ENCODE measurements around the gene ALG1. TPM values are rescaled to one million over a fixed set of nuclear protein-coding genes. Genes with fewer than 3 reads are reported as not detected.
"Not testable (repeated sequence)": the region's sequence is repeated elsewhere in the genome, so short reads cannot be mapped to it uniquely, and the experiment has no call there.

ALG1 gene
- total RNA-seq, 1 experiment from 2014 or later, result 23.4 TPM

GRCh38 chr16:5085716-5086115, 14.1 kb downstream of the ALG1 start:
- H3K36me3 ChIP-seq (ENCODE audit: insufficient read depth, low read length); H3K79me2 ChIP-seq (ENCODE audit: low read length); H3K9ac ChIP-seq (ENCODE audit: low read length); H3K27me3 ChIP-seq (ENCODE audit: low read length); H2AFZ ChIP-seq (ENCODE audit: low read length); DNase-seq; H3K4me2 ChIP-seq (ENCODE audit: low read depth, low read length, poor library complexity, severe bottlenecking); H3K9me3 ChIP-seq (ENCODE audit: low read length); H3K27ac ChIP-seq (ENCODE audit: low read length); H3K4me3 ChIP-seq (ENCODE audit: low read length); H3K9me2 ChIP-seq (replicated peaks; ENCODE audit: insufficient read depth, low read length); H4K20me1 ChIP-seq (ENCODE audit: insufficient read depth, low read depth, low read length); H3K4me1 ChIP-seq (ENCODE audit: low read length): not testable (repeated sequence)

- not testable (repeated sequence) for H3K27ac ChIP-seq (ENCODE audit: low read length); H3K36me3 ChIP-seq (ENCODE audit: insufficient read depth, low read length); H3K4me3 ChIP-seq (ENCODE audit: low read length); DNase-seq; H2AFZ ChIP-seq (ENCODE audit: low read length); H4K20me1 ChIP-seq (ENCODE audit: insufficient read depth, low read depth, low read length); H3K9ac ChIP-seq (ENCODE audit: low read length); H3K27me3 ChIP-seq (ENCODE audit: low read length); H3K4me2 ChIP-seq (ENCODE audit: low read depth, low read length, poor library complexity, severe bottlenecking); H3K79me2 ChIP-seq (ENCODE audit: low read length); H3K9me2 ChIP-seq (replicated peaks; ENCODE audit: insufficient read depth, low read length); H3K4me1 ChIP-seq (ENCODE audit: low read length); H3K9me3 ChIP-seq (ENCODE audit: low read length)
Measured at GRCh38 chr16:5088086-5088790, 16.6 kb downstream of the ALG1 start.

DNA sequence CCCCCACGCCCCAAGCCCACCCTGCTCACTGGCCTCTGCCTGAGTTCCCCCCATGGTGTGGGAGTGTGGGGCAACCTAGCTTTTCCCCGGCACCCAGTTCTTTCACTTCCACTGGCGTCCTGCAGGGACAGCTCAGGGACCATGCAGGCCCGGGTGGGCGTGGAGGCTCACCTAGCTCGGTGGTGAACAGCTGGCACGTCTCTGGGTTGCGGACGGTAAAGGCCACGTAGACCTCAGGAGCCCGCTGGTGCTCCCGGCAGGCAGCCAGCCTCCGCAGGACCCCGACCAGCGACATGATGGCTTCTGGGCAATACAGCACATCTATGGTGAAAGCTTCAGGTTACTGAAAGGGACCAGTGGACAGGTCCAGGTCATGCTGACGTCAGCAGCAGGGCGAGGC, 17.3 kb downstream of the ALG1 start:
- H3K4me1 ChIP-seq (ENCODE audit: low read length); H3K27ac ChIP-seq (ENCODE audit: low read length); H3K9me2 ChIP-seq (replicated peaks; ENCODE audit: insufficient read depth, low read length); H3K36me3 ChIP-seq (ENCODE audit: insufficient read depth, low read length); H3K9ac ChIP-seq (ENCODE audit: low read length); H2AFZ ChIP-seq (ENCODE audit: low read length); H3K4me3 ChIP-seq (ENCODE audit: low read length); DNase-seq; H3K27me3 ChIP-seq (ENCODE audit: low read length); H3K9me3 ChIP-seq (ENCODE audit: low read length); H3K4me2 ChIP-seq (ENCODE audit: low read depth, low read length, poor library complexity, severe bottlenecking); H4K20me1 ChIP-seq (ENCODE audit: insufficient read depth, low read depth, low read length); H3K79me2 ChIP-seq (ENCODE audit: low read length): not testable (repeated sequence)

GRCh38 chr16:5089911-5090555, 18.4 kb downstream of the ALG1 start:
- H3K9me2 ChIP-seq (replicated peaks; ENCODE audit: insufficient read depth, low read length); H2AFZ ChIP-seq (ENCODE audit: low read length); H3K27me3 ChIP-seq (ENCODE audit: low read length); H3K9me3 ChIP-seq (ENCODE audit: low read length); H3K4me2 ChIP-seq (ENCODE audit: low read depth, low read length, poor library complexity, severe bottlenecking); H3K9ac ChIP-seq (ENCODE audit: low read length); H3K4me3 ChIP-seq (ENCODE audit: low read length); H3K4me1 ChIP-seq (ENCODE audit: low read length); H3K36me3 ChIP-seq (ENCODE audit: insufficient read depth, low read length); H3K79me2 ChIP-seq (ENCODE audit: low read length); H4K20me1 ChIP-seq (ENCODE audit: insufficient read depth, low read depth, low read length); DNase-seq; H3K27ac ChIP-seq (ENCODE audit: low read length): not testable (repeated sequence)

DNA sequence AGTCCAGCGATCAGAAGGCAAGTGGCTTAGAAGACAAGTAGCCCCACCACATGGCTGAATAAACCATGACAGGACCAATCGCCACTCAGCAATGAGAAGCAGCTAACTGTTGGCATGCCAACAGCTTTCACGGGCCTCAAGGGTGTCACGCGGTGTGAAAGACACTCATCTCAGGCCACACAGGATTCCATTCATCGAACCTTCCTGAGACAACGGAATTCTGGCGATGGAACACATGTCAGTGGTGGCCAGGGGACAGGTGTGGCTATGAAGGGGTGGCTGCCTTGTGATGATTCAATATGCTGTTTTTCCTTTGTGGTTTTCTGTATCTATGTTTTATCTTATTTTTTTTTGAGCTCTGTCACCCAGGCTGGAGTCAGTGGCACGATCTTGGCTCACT, 18.9 kb downstream of the ALG1 start:
- not testable (repeated sequence) for H3K36me3 ChIP-seq (ENCODE audit: insufficient read depth, low read length); H3K9me3 ChIP-seq (ENCODE audit: low read length); H2AFZ ChIP-seq (ENCODE audit: low read length); H3K4me2 ChIP-seq (ENCODE audit: low read depth, low read length, poor library complexity, severe bottlenecking); H3K27ac ChIP-seq (ENCODE audit: low read length); H4K20me1 ChIP-seq (ENCODE audit: insufficient read depth, low read depth, low read length); H3K4me3 ChIP-seq (ENCODE audit: low read length); H3K9ac ChIP-seq (ENCODE audit: low read length); H3K9me2 ChIP-seq (replicated peaks; ENCODE audit: insufficient read depth, low read length); DNase-seq; H3K27me3 ChIP-seq (ENCODE audit: low read length); H3K4me1 ChIP-seq (ENCODE audit: low read length); H3K79me2 ChIP-seq (ENCODE audit: low read length)

DNA sequence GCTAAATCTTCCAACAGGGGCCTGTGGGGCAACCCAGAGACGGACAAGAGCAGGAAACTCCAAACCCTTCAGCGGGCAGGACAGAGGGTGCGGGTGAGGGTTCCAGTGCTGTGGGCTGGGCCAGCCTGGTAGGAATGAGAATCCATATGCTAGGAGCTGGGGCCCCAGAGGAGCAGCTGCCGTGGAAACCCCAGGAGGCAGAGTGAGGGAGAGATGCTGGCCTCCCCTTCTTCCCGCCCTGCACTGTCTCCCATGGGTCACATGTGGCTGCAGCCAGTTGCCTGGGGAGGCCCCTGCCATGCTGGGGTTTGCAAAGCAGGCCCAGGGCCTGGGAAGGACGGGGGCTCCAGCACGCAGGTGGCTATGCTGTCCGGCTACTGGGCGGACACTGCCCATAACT, 21.4 kb downstream of the ALG1 start:
- H4K20me1 ChIP-seq (ENCODE audit: insufficient read depth, low read depth, low read length), result not testable (repeated sequence)

DNA sequence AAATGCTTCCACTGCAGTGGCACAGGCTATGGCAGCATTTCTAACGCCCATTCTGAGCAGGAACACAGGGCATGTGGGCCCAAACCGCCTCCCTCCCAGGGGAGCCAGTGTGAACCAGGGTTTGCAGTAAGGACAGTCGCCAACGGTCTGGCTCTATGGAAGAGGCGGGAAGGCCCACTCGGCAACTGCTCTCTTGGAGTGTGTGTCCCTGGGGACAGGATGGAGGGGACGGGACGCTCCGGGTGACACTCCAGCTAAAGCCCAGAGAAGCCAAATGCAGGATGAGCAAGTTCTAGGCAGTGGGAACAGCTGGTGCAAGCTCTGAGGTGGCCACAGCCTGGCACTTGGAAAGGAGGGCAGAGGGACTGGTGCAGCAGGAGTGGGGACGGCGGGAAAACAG, 22.1 kb downstream of the ALG1 start:
- H2AFZ ChIP-seq (ENCODE audit: low read length); H3K9me2 ChIP-seq (replicated peaks; ENCODE audit: insufficient read depth, low read length); H3K27ac ChIP-seq (ENCODE audit: low read length); H3K36me3 ChIP-seq (ENCODE audit: insufficient read depth, low read length); H3K4me3 ChIP-seq (ENCODE audit: low read length); H4K20me1 ChIP-seq (ENCODE audit: insufficient read depth, low read depth, low read length); H3K4me2 ChIP-seq (ENCODE audit: low read depth, low read length, poor library complexity, severe bottlenecking); H3K9ac ChIP-seq (ENCODE audit: low read length); DNase-seq; H3K9me3 ChIP-seq (ENCODE audit: low read length); H3K27me3 ChIP-seq (ENCODE audit: low read length): not testable (repeated sequence)
- Histone ChIP-seq H3K4me1 (ENCODE audit: low read length) (peaks cover 11% of the 10 kb centered on the region), H3K79me2 (ENCODE audit: low read length) (peaks cover 13% of the 10 kb centered on the region)

More for the DNA sequence above, 21.4 kb downstream of the ALG1 start:
- H3K79me2 ChIP-seq (ENCODE audit: low read length), result peaks cover 13% of the 10 kb centered on the region
- not testable (repeated sequence) for DNase-seq; H3K9me2 ChIP-seq (replicated peaks; ENCODE audit: insufficient read depth, low read length); H3K4me1 ChIP-seq (ENCODE audit: low read length); H3K9me3 ChIP-seq (ENCODE audit: low read length); H3K27me3 ChIP-seq (ENCODE audit: low read length); H3K4me3 ChIP-seq (ENCODE audit: low read length); H2AFZ ChIP-seq (ENCODE audit: low read length); H3K4me2 ChIP-seq (ENCODE audit: low read depth, low read length, poor library complexity, severe bottlenecking); H3K27ac ChIP-seq (ENCODE audit: low read length); H3K9ac ChIP-seq (ENCODE audit: low read length); H3K36me3 ChIP-seq (ENCODE audit: insufficient read depth, low read length)

GRCh38 chr16:5095145-5095830, 23.6 kb downstream of the ALG1 start:
- H3K36me3 ChIP-seq (ENCODE audit: insufficient read depth, low read length); H3K9me3 ChIP-seq (ENCODE audit: low read length); H2AFZ ChIP-seq (ENCODE audit: low read length); H3K9ac ChIP-seq (ENCODE audit: low read length); H4K20me1 ChIP-seq (ENCODE audit: insufficient read depth, low read depth, low read length); DNase-seq; H3K9me2 ChIP-seq (replicated peaks; ENCODE audit: insufficient read depth, low read length); H3K27me3 ChIP-seq (ENCODE audit: low read length); H3K27ac ChIP-seq (ENCODE audit: low read length); H3K4me2 ChIP-seq (ENCODE audit: low read depth, low read length, poor library complexity, severe bottlenecking); H3K4me3 ChIP-seq (ENCODE audit: low read length): not testable (repeated sequence)
- H3K79me2 ChIP-seq (ENCODE audit: low read length), result peaks cover 13% of the 10 kb centered on the region
- H3K4me1 ChIP-seq (ENCODE audit: low read length), result peaks cover 11% of the 10 kb centered on the region

Measured in Karpas-422 (cell line).